Sigmoid colon (tissue), 7 donors: ENCODE measurements around the gene OR4P4. TPM values are rescaled to one million over a fixed set of nuclear protein-coding genes. Genes with fewer than 3 reads are reported as not detected.

ENCODE experiments used
- DNase-seq: peaks from one replicate; pipeline ENCODE4 v3.0.0-alpha.2; 2019
- H3K27ac ChIP-seq, 4 donors: fragments of 200-600 bp; sonication (generic); one replicate each; pipeline ENCODE4 v1.5.1; 2016 to 2019; ENCODE audit warnings: mild to moderate bottlenecking in 1 of 4
- H3K27me3 ChIP-seq, 3 donors: fragments of 200-600 bp; sonication (generic); one replicate each; pipeline ENCODE4 v1.5.1; 2019; ENCODE audit warnings: mild to moderate bottlenecking in 1 of 3
- H3K36me3 ChIP-seq, 4 donors: fragments of 200-600 bp; sonication (generic); one replicate each; pipeline ENCODE4 v1.5.1; 2016 to 2019
- H3K4me1 ChIP-seq, 4 donors: fragments of 200-600 bp; sonication (generic); one replicate each; pipeline ENCODE4 v1.5.1; 2017 to 2019
- H3K4me3 ChIP-seq, 4 donors: fragments of 200-600 bp; sonication (generic); one replicate each; pipeline ENCODE4 v1.5.1; 2017 to 2019; ENCODE audit warnings: mild to moderate bottlenecking in 2 of 4, moderate library complexity in 1 of 4
- H3K9me3 ChIP-seq, 4 donors: fragments of 200-600 bp in 3 of 4; sonication (generic) in 3 of 4; one replicate each; pipeline versions ENCODE4 v1.5.1 to v1.6.1; 2013 to 2019
- EP300 ChIP-seq, 4 donors: sonication (generic); formaldehyde crosslinking; IDR thresholded peaks; one replicate each; pipeline ENCODE4 v1.6.1; 2017; ENCODE audit warnings: antibody characterized with exemption in 4 of 4
- POLR2A ChIP-seq, 2 donors: fragments of 450-650 bp; IDR thresholded peaks; one replicate each; pipeline ENCODE4 v1.6.1; 2016; ENCODE audit warnings: antibody characterized with exemption in 2 of 2, mild to moderate bottlenecking in 2 of 2, moderate library complexity in 2 of 2
- POLR2AphosphoS5 ChIP-seq, 4 donors: sonication (generic); formaldehyde crosslinking; IDR thresholded peaks; one replicate each; pipeline ENCODE4 v1.6.1; 2017; ENCODE audit warnings: antibody characterized with exemption in 4 of 4
- WGBS, 2 donors: extraction: QIAGEN DNeasy Blood & Tissue Kit; methylation state at CpG; one replicate each; pipeline ENCODE4 v1.1.7; 2013; 5-methylcytosine and 5-hydroxymethylcytosine counted together
- intact Hi-C: fragments of 100-400 bp; cut with DNase I; formaldehyde crosslinking; loops from one replicate; pipeline ENCODE4 v1.15.1; 2023
- polyA plus RNA-seq, 3 donors: library from polyadenylated mRNA; stranded (reverse); fragments of 200-250 nt; gene quantifications; one replicate each; pipeline ENCODE4 v1.2.3, GENCODE V29; 2013
- total RNA-seq, 4 donors: library from RNA; depleted of rRNA; stranded (reverse); fragments of >200 nt; gene quantifications; one replicate each; pipeline ENCODE4 v1.1.0, GENCODE V29; 2016
- TF ChIP-seq, protein P1 (sequence below), 4 experiments: fragments of 450-650 bp in 3 of 4; fragments of 200-600 bp in 1 of 4; IDR thresholded peaks; one replicate each; pipeline ENCODE4 v1.5.1; 2016 to 2019; ENCODE audit warnings: antibody characterized with exemption in 4 of 4, mild to moderate bottlenecking in 3 of 4, moderate library complexity in 2 of 4
- donor health status: healthy with polysubstance abuse.
- donor health status: Bipolar disorder and iron deficiency.
- donor health status: healthy.

Gene OR4P4
- total RNA-seq = not detected
- not detected for polyA plus RNA-seq

DNA sequence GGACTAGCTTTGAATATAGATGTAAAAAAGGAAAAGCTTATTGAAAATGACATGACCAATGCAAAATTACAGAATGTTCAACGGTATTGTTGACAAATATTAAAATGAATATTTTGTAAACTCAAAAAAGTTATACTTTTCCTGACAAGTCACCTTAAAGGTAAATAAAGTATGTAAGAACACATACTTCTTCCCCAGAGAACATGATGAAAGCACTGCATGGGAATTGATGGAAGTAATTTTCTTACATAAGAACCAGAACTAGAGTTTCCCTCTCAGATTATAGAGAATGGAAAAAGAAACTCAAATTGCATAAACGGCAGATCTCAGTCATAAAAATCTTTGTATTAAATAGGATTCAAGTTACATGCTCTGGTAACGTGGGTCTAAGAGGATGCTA lies at the start of gene OR4P4:
TSS of gene OR4P4 (plus strand) at position 301 of the 400 bp plus-strand sequence.
- TF ChIP-seq, protein P1, sequence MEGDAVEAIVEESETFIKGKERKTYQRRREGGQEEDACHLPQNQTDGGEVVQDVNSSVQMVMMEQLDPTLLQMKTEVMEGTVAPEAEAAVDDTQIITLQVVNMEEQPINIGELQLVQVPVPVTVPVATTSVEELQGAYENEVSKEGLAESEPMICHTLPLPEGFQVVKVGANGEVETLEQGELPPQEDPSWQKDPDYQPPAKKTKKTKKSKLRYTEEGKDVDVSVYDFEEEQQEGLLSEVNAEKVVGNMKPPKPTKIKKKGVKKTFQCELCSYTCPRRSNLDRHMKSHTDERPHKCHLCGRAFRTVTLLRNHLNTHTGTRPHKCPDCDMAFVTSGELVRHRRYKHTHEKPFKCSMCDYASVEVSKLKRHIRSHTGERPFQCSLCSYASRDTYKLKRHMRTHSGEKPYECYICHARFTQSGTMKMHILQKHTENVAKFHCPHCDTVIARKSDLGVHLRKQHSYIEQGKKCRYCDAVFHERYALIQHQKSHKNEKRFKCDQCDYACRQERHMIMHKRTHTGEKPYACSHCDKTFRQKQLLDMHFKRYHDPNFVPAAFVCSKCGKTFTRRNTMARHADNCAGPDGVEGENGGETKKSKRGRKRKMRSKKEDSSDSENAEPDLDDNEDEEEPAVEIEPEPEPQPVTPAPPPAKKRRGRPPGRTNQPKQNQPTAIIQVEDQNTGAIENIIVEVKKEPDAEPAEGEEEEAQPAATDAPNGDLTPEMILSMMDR (IDR thresholded peaks at IDR 0.05) = no peak
- no peak for TF ChIP-seq POLR2AphosphoS5 (IDR thresholded peaks at IDR 0.05)
- TF ChIP-seq POLR2A (IDR thresholded peaks at IDR 0.05) = no peak
- no peak for TF ChIP-seq EP300 (IDR thresholded peaks at IDR 0.05)
- Histone ChIP-seq H3K4me1 (no peaks in the 10 kb centered on the region), H3K36me3 (no peaks in the 10 kb centered on the region), H3K9me3 (no peaks in the 10 kb centered on the region), H3K27ac (no peak within 1 kb of the TSS), H3K27me3 (no peaks in the 10 kb centered on the region), H3K4me3 (no peak within 1 kb of the TSS)
- WGBS, 2 donors = 47 to 51% methylated on average over 3 of the region's 3 CpGs
- intact Hi-C loops = no loop called here
- no peak for DNase-seq

DNA sequence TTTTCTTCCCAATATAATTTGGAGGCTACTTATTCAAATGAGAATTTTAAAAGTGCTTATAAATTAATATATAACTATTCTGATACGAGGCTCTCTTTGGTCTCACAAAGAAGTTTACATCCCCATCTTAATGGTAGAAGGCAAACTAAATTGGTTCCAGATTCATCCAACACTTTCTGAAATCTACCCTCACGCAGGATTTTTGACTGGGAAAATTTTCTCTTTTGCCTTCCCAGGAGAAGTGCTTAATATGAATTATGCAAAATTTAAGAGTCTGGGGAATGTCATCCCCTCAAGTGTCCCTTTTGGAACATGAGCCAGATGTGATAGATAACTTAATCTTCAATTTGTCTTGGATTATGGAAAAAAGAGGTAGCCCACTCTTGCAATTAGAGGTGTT lies 27.4 kb upstream of the OR4P4 start, which contains the start of gene OR4C11:
TSS of gene OR4C11 (minus strand) at position 101 of the 400 bp plus-strand sequence. CDS start 3,272 bp downstream, outside the sequence.
- 44 to 49% methylated on average over 2 of the region's 2 CpGs for WGBS, 2 donors
- H3K4me3 ChIP-seq = no peak within 1 kb of the TSS
- H3K27ac ChIP-seq = no peak within 1 kb of the TSS
- no peaks in the 10 kb centered on the region for H3K36me3 ChIP-seq
- H3K27me3 ChIP-seq = no peaks in the 10 kb centered on the region
- no peak for DNase-seq
- no peaks in the 10 kb centered on the region for H3K4me1 ChIP-seq
- H3K9me3 ChIP-seq = no peaks in the 10 kb centered on the region
- TF ChIP-seq POLR2AphosphoS5 (IDR thresholded peaks at IDR 0.05) = no peak
- no peak for TF ChIP-seq EP300 (IDR thresholded peaks at IDR 0.05)
- no peak for TF ChIP-seq POLR2A (IDR thresholded peaks at IDR 0.05)
- TF ChIP-seq, protein P1 (IDR thresholded peaks at IDR 0.05) = no peak
- intact Hi-C loops = no loop called here

GRCh38 chr11:55624531-55624930 lies 10.4 kb upstream of the OR4P4 start:
- intact Hi-C loops = no loop called here

GRCh38 chr11:55648027-55648426 lies 13.1 kb downstream of the OR4P4 start, which contains the start of gene OR4S2:
Gene OR4S2 (plus strand): TSS chr11:55648327. CDS start chr11:55650904, 2,577 bp downstream.
- H3K36me3 ChIP-seq = no peaks in the 10 kb centered on the region
- no peak within 1 kb of the TSS for H3K4me3 ChIP-seq
- no peaks in the 10 kb centered on the region for H3K4me1 ChIP-seq
- intact Hi-C loops = no loop called here
- TF ChIP-seq, protein P1 (IDR thresholded peaks at IDR 0.05) = no peak
- no peak for TF ChIP-seq POLR2A (IDR thresholded peaks at IDR 0.05)
- TF ChIP-seq EP300 (IDR thresholded peaks at IDR 0.05) = no peak
- no peak for TF ChIP-seq POLR2AphosphoS5 (IDR thresholded peaks at IDR 0.05)
- no peak within 1 kb of the TSS for H3K27ac ChIP-seq
- no peak for DNase-seq
- H3K27me3 ChIP-seq = no peaks in the 10 kb centered on the region
- 75 to 76% methylated on average over 2 of the region's 2 CpGs for WGBS, 2 donors
- no peaks in the 10 kb centered on the region for H3K9me3 ChIP-seq

More at GRCh38 chr11:55624531-55624930, 10.4 kb upstream of the OR4P4 start:
- DNase-seq = no peak
- Histone ChIP-seq H3K9me3 (no peaks in the 10 kb centered on the region), H3K27ac (no peak overlapping the region), H3K4me3 (no peak overlapping the region), H3K36me3 (no peaks in the 10 kb centered on the region), H3K4me1 (no peaks in the 10 kb centered on the region), H3K27me3 (no peaks in the 10 kb centered on the region)
- 72 to 85% methylated on average over 1 of the region's 1 CpG for WGBS, 2 donors
- TF ChIP-seq, protein P1 (IDR thresholded peaks at IDR 0.05) = no peak
- TF ChIP-seq POLR2AphosphoS5 (IDR thresholded peaks at IDR 0.05) (no peak), POLR2A (IDR thresholded peaks at IDR 0.05) (no peak), EP300 (IDR thresholded peaks at IDR 0.05) (no peak)

GRCh38 chr11:55652560-55652959 lies 17.6 kb downstream of the OR4P4 start:
- TF ChIP-seq POLR2A (IDR thresholded peaks at IDR 0.05) (no peak), EP300 (IDR thresholded peaks at IDR 0.05) (no peak)
- H3K36me3 ChIP-seq = no peaks in the 10 kb centered on the region
- no peaks in the 10 kb centered on the region for H3K4me1 ChIP-seq
- no peak overlapping the region for H3K4me3 ChIP-seq
- H3K27me3 ChIP-seq = no peaks in the 10 kb centered on the region
- intact Hi-C loops = no loop called here
- no peak overlapping the region for H3K27ac ChIP-seq
- H3K9me3 ChIP-seq = no peaks in the 10 kb centered on the region
- 67 to 75% methylated on average over 1 of the region's 1 CpG for WGBS, 2 donors
- DNase-seq = no peak
